OCI-LY1 (cell line): ENCODE measurements around the gene ANO2.

Experiments
- H2AFZ ChIP-seq: fragments of 200-600 bp; sonication (generic), shearing (Covaris generic); 2 replicates; pipeline ENCODE4 v1.6.0; 2014; ENCODE audit warnings: antibody characterized with exemption, mild to moderate bottlenecking, low read length
- H3F3A ChIP-seq: fragments of 200-600 bp; sonication (generic), shearing (Covaris generic); 2 replicates; pipeline ENCODE4 v1.6.0; 2014; ENCODE audit warnings: mild to moderate bottlenecking, antibody characterized with exemption, low read length, moderate library complexity; ENCODE audit not compliant: insufficient read depth
- H3K27ac ChIP-seq: fragments of 200-600 bp; sonication (generic); 2 replicates; pipeline ENCODE4 v1.5.1; 2014; ENCODE audit warnings: low read length, mixed run types, mild to moderate bottlenecking, low read depth; ENCODE audit not compliant: poor library complexity, severe bottlenecking
- H3K27me3 ChIP-seq: fragments of 200-600 bp; sonication (generic); 2 replicates; pipeline ENCODE4 v1.6.0; 2014; ENCODE audit warnings: antibody characterized with exemption, mild to moderate bottlenecking, low read length, moderate library complexity; ENCODE audit not compliant: insufficient read depth
- H3K36me3 ChIP-seq: fragments of 200-600 bp; sonication (generic); 2 replicates; pipeline ENCODE4 v1.6.1; 2014; ENCODE audit warnings: mild to moderate bottlenecking, antibody characterized with exemption, low read length, moderate library complexity, mixed read lengths; ENCODE audit not compliant: insufficient read depth
- H3K4me1 ChIP-seq: fragments of 200-600 bp; sonication (generic); 2 replicates; pipeline ENCODE4 v1.5.1; 2014; ENCODE audit warnings: mild to moderate bottlenecking, low read length, moderate library complexity; ENCODE audit not compliant: insufficient read depth, severe bottlenecking
- H3K4me2 ChIP-seq: fragments of 200-600 bp; sonication (generic), shearing (Covaris generic); 2 replicates; pipeline ENCODE4 v1.6.1; 2014; ENCODE audit warnings: low read length
- H3K4me3 ChIP-seq: fragments of 200-600 bp; sonication (generic); 2 replicates; pipeline ENCODE4 v1.5.1; 2014; ENCODE audit warnings: low read length, low read depth, mild to moderate bottlenecking, mixed read lengths; ENCODE audit not compliant: poor library complexity, severe bottlenecking
- H3K79me2 ChIP-seq: fragments of 200-600 bp; shearing (Covaris generic); 2 replicates; pipeline ENCODE4 v1.6.1; 2016; ENCODE audit warnings: mixed run types, low read length, mixed read lengths; ENCODE audit not compliant: insufficient read depth
- H3K9ac ChIP-seq: fragments of 200-600 bp; sonication (generic), shearing (Covaris generic); 2 replicates; pipeline ENCODE4 v1.6.1; 2014; ENCODE audit warnings: mild to moderate bottlenecking, low read length, mixed read lengths
- H3K9me2 ChIP-seq: fragments of 200-600 bp; sonication (generic), shearing (Covaris generic); 2 replicates; pipeline ENCODE4 v1.6.1; 2014; ENCODE audit warnings: low read depth, mild to moderate bottlenecking, low read length, mixed read lengths
- H3K9me3 ChIP-seq: fragments of 200-600 bp; shearing (Covaris generic); 2 replicates; pipeline ENCODE4 v1.6.1; 2014; ENCODE audit warnings: low read length, mixed read lengths
- H4K20me1 ChIP-seq: fragments of 200-600 bp; sonication (generic), shearing (Covaris generic); 2 replicates; pipeline ENCODE4 v1.6.0; 2016; ENCODE audit warnings: mild to moderate bottlenecking, low read length; ENCODE audit not compliant: insufficient read depth
- EZH2 ChIP-seq: fragments of 200-600 bp; sonication (generic), shearing (Covaris generic); IDR thresholded peaks from 2 replicates; pipeline ENCODE4 v1.8.0; 2017; ENCODE audit warnings: borderline replicate concordance, mixed run types, mild to moderate bottlenecking, antibody characterized with exemption, low read length, moderate library complexity, mixed read lengths
- TF ChIP-seq, protein P1 (sequence below): fragments of 200-600 bp; sonication (generic), shearing (Covaris generic); IDR thresholded peaks from 2 replicates; pipeline ENCODE4 v1.5.1; 2017; ENCODE audit warnings: mild to moderate bottlenecking, antibody characterized with exemption, low read length, moderate library complexity, mixed read lengths

The ANO2 gene

DNA sequence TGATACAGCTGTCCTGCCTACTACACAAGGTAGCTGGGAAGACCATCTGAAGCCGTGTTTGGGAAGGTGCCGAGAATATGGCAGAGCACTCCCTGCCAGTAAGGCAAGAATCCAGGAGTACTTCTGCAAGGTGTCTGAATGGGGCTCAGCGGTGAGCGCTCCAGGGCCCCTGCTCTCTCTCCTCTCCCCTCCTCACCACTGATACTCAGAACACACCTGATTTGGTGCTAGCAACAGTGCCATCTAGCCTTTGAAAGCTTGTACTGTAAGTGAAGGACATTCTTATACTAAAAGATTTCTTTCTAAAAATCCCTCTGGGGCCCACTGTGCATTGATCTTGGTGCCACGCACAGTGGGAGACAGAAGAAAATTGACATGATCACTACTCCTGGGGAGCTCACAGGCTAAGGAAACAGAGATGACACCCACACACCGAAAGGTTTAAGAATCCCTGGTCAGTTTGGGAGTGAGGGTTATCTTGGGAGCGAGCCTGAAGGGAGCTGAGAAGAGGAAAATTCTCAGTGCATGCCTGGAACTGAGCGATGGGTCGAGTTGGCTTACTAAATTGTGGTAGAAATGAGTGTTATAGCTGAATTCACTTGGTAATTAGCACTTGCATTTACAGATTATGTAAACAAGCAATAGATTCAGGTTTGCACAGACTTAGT is 296.2 kb downstream of the ANO2 start:
- no peak overlapping the region for H3K9ac ChIP-seq

DNA sequence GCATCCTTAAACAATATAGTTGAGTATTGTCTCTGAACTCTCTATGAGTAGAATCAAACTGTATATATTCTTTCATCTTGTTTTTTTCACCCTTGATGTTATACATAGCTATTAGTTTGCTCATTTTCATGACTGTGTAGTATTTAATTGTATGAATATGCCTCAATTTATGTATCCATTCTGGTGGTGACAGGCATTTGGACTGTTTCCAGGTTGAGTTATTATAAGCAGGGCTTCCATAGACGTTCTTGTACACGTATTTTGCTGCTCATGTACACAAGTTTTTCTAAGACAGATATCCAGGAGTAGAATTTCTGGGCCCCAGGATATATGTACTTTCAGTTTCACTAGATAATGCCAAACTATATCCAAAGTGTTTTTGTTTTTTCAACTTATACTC is 301.8 kb downstream of the ANO2 start:
- H3K9me2 ChIP-seq: no peaks in the 10 kb centered on the region
- no peak overlapping the region for H3K4me2 ChIP-seq
- no peaks in the 10 kb centered on the region; the same call in 1 of the 2 replicates for H3K27me3 ChIP-seq
- no peaks in the 10 kb centered on the region for H3K79me2 ChIP-seq
- no peaks in the 10 kb centered on the region for H3K36me3 ChIP-seq
- H3K9ac ChIP-seq: no peak overlapping the region
- no peaks in the 10 kb centered on the region for H3K9me3 ChIP-seq
- no peaks in the 10 kb centered on the region for H3F3A ChIP-seq
- no peaks in the 10 kb centered on the region for H4K20me1 ChIP-seq
- no peak overlapping the region for H3K4me3 ChIP-seq
- no peak overlapping the region for H2AFZ ChIP-seq
- no peak overlapping the region for H3K27ac ChIP-seq
- H3K4me1 ChIP-seq: no peaks in the 10 kb centered on the region
- TF ChIP-seq, protein P1, sequence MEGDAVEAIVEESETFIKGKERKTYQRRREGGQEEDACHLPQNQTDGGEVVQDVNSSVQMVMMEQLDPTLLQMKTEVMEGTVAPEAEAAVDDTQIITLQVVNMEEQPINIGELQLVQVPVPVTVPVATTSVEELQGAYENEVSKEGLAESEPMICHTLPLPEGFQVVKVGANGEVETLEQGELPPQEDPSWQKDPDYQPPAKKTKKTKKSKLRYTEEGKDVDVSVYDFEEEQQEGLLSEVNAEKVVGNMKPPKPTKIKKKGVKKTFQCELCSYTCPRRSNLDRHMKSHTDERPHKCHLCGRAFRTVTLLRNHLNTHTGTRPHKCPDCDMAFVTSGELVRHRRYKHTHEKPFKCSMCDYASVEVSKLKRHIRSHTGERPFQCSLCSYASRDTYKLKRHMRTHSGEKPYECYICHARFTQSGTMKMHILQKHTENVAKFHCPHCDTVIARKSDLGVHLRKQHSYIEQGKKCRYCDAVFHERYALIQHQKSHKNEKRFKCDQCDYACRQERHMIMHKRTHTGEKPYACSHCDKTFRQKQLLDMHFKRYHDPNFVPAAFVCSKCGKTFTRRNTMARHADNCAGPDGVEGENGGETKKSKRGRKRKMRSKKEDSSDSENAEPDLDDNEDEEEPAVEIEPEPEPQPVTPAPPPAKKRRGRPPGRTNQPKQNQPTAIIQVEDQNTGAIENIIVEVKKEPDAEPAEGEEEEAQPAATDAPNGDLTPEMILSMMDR: no peak
- no peak for TF ChIP-seq EZH2

More for the DNA sequence above, 296.2 kb downstream of the ANO2 start:
- TF ChIP-seq EZH2: no peak
- TF ChIP-seq, protein P1: peak; percentile 43
- Histone ChIP-seq H3K36me3 (no peaks in the 10 kb centered on the region), H3K9me3 (no peaks in the 10 kb centered on the region), H3K27ac (no peak overlapping the region), H3K4me1 (no peaks in the 10 kb centered on the region), H3K79me2 (no peaks in the 10 kb centered on the region), H3K4me2 (no peak overlapping the region), H3K27me3 (no peaks in the 10 kb centered on the region; the same call in 1 of the 2 replicates), H3F3A (no peaks in the 10 kb centered on the region), H2AFZ (no peak overlapping the region), H3K9me2 (no peaks in the 10 kb centered on the region), H4K20me1 (no peaks in the 10 kb centered on the region), H3K4me3 (no peak overlapping the region)

DNA sequence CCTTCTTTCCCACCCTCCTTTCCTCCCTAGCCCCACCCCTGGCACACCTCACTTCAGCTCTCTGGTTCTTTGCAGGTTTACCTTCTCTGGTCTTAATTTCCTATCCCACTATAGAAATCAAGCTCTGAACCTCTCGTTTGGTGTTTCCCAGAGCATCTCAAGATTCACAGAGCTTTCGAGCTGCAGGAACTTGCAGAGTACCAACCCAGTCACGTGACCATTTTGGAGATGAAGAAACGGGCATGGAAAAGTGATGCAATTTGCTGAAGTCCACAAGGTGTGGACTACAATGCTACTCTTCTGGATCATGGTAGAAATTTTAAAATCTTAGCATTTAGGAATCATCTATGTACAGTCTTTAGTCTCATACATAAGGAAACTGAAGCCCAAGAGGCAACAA is 307.4 kb downstream of the ANO2 start:
- Histone ChIP-seq H3K27me3 (no peaks in the 10 kb centered on the region), H3K79me2 (no peaks in the 10 kb centered on the region), H3K27ac (no peak overlapping the region), H3K9me3 (no peaks in the 10 kb centered on the region), H3K36me3 (no peaks in the 10 kb centered on the region), H3K9me2 (no peaks in the 10 kb centered on the region), H3F3A (no peaks in the 10 kb centered on the region), H3K9ac (no peak overlapping the region), H4K20me1 (no peaks in the 10 kb centered on the region), H3K4me3 (no peak overlapping the region), H3K4me1 (no peaks in the 10 kb centered on the region), H3K4me2 (no peak overlapping the region), H2AFZ (no peak overlapping the region)
- no peak for TF ChIP-seq EZH2
- TF ChIP-seq, protein P1: no peak
